GM18873 (cell line): ENCODE measurements around the gene CRYAA.

Source experiments
- ATAC-seq: cut with Tn5 transposase; IDR thresholded peaks from one replicate; pipeline ENCODE4 v1.9.1; 2021; ENCODE audit warnings: mild to moderate bottlenecking, moderate library complexity, moderate number of reproducible peaks; ENCODE audit not compliant: unreplicated experiment, low FRiP score

CRYAA gene

DNA sequence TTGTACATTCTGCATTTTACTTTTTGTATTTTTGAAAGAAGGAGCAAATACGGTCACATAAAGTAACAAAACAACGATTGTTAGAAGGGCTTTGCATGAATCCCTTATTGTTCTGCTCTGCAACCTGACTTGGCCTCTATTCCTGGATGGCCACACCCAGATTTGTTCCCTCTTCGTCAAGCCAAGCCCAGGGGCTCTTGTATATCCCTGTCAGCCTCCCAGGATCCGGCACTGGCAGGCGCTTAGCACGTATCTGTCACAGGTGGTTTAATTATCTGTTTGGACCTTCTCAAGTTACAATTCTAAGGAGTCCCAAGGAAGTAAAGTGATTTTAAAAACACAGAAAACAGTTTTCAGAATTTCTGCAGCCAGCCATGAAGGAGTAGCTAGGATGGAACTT is 28.0 kb downstream of the CRYAA start:
- ATAC-seq = no peak

DNA sequence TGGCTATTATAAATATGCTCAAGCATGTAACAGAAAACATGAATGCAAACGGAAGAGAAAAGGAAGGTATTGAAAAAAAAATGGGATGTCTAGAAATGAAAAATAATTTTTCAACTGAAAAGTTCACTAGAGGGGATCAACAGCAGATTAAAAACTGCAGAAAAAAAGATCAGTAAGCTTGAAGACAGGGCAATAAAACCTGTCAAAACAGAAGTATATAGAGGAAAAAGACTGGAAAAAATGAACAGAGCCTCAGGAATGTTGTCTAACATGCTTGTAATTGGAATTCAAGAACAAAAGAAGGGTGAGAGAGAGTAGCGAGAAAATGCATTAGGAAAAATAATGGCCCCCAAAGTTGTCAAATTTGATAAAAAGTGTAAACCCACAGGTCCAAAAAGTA is 29.6 kb downstream of the CRYAA start:
- ATAC-seq = no peak

- no peak for ATAC-seq
These were observed 32.7 kb downstream of the CRYAA start for GRCh38 chr21:43201491-43201890.

DNA sequence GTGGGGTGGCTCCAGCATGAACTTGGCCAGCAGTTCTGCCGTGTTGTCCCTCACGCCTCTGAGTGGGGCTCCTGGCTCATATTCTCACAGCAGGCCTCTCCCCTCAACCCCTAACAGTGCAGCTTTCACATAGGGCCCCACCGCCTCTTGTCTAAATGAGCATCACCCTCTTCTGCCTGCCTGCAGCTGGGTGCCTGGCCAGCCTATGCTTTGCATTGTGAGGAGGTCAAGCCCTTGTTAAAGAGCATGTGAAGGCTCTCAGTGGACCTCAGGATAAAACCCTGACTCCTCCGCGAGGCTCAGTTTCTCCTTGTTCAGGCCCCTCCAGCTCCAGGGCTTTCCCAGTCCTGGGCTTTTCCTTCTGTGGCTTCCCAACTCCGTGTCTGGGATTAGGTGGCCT is 34.8 kb downstream of the CRYAA start:
- ATAC-seq = no peak

GRCh38 chr21:43204638-43205037 is 35.8 kb downstream of the CRYAA start:
- ATAC-seq = no peak

GRCh38 chr21:43206231-43207042 is 37.6 kb downstream of the CRYAA start:
- no peak for ATAC-seq

DNA sequence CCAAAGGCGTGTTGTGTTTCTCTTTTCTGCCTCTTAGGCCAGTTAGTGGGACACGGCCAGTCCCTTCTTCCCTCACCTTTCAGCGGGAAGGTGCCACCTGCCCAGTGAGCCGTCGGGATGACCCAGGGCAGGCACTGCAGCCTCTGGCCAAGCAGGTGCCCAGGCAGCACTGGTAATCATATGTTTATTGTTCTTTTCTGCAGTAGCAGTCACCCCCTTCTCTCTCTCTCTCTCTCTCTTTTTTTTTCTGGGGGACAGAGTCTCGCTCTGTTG is 38.2 kb downstream of the CRYAA start:
- ATAC-seq = no peak

GRCh38 chr21:43207868-43208267 is 39.1 kb downstream of the CRYAA start:
- ATAC-seq = no peak

GRCh38 chr21:43208561-43209332 is 39.9 kb downstream of the CRYAA start:
- no peak for ATAC-seq

DNA sequence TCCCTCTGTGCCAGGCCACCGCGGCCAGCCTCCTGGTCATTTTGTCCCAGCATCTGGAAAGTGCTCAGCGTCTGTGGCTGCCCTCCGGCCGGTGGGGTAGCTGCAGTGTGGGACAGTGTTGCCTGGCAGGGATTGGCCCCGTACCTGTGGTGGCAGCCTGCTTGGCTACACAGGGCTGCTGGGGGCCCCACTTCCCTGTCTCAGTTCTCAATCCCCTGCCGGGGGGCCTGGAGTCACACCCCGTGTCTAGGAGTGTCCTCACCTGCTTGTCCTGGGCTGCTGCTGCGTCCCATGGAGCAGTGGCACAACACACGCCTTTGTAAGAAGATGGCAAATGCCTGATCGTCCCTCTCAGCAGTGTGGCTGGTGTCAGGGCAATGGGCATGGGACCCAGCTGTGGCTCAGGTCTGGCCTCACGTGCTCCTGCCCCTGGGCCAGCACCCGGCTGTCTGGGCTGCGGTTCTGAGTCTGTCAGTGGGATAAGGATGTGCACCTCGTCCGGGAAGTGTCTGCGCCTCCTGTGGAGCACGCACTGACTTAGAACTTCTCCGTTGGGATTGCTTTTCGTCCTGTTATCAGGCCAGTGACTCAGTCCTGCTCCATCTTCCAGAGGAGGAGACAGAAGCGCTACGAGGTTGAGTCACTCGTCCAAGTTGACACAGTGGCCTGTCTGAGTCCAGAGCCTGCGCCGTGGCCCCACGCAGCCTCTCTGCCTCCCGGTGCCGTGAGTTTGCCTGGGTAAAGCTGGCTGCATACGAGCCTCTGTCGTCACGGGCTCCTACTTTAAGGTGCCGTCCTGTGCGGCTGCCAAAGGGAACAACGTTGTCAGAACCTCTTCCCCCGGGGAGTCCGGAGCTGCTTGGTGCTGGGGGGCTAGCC is 41.0 kb downstream of the CRYAA start:
- no peak for ATAC-seq

GRCh38 chr21:43210454-43211071 is 41.8 kb downstream of the CRYAA start:
- no peak for ATAC-seq

GRCh38 chr21:43211072-43211759 is 42.4 kb downstream of the CRYAA start:
- ATAC-seq = no peak

- no peak for ATAC-seq
These were observed 42.9 kb downstream of the CRYAA start for GRCh38 chr21:43211760-43212115.
